Spinal cord (tissue), 10 donors: ENCODE results near the gene KLHL36. TPM values are rescaled to one million over a fixed set of nuclear protein-coding genes. Genes with fewer than 3 reads are reported as not detected.
A peak's percentile ranks its signal among the peaks of the same experiment; 100 is the strongest.

Experiments used
- DNase-seq, 6 donors: peaks; one replicate each; pipeline versions ENCODE4 v3.0.0 to v3.0.0-alpha.2; 2013 to 2015; ENCODE audit warnings: low spot score in 6 of 6, low read depth in 4 of 6
- H3K27ac ChIP-seq: one replicate; pipeline ENCODE4 v1.5.1; 2013; ENCODE audit warnings: low read depth, low read length, control low read depth
- H3K27me3 ChIP-seq: one replicate; pipeline ENCODE4 v1.6.1; 2013; ENCODE audit warnings: low read length; ENCODE audit not compliant: control insufficient read depth, insufficient read depth
- H3K36me3 ChIP-seq: one replicate; pipeline ENCODE4 v1.6.1; 2013; ENCODE audit warnings: low read length; ENCODE audit not compliant: control insufficient read depth, insufficient read depth
- H3K4me1 ChIP-seq: one replicate; pipeline ENCODE4 v1.6.1; 2013; ENCODE audit warnings: low read length; ENCODE audit not compliant: control insufficient read depth, insufficient read depth
- H3K4me3 ChIP-seq: one replicate; pipeline ENCODE4 v1.5.1; 2013; ENCODE audit warnings: low read depth, low read length, control low read depth
- H3K9me3 ChIP-seq: one replicate; pipeline ENCODE4 v1.6.1; 2013; ENCODE audit warnings: low read length; ENCODE audit not compliant: control insufficient read depth, insufficient read depth
- WGBS: methylation state at CpG from one replicate; pipeline ENCODE4 v1.1.5; 2013; ENCODE audit warnings: missing lambda C conversion rate; ENCODE audit not compliant: insufficient coverage; 5-methylcytosine and 5-hydroxymethylcytosine counted together
- polyA plus RNA-seq, 2 donors: library from polyadenylated mRNA; unstranded; fragments of 120-200 nt; gene quantifications; one replicate each; pipeline ENCODE4 v1.2.1, GENCODE V29; 2013; ENCODE audit not compliant: insufficient read length in 2 of 2
- total RNA-seq, 2 donors: library from RNA; depleted of rRNA in 1 of 2; stranded (reverse); fragments of 120-200 nt in 1 of 2; fragments of >200 nt in 1 of 2; gene quantifications; one replicate each; pipeline versions ENCODE4 v1.2.3 to v1.2.4, GENCODE V29; 2013 to 2014
- donor health status: healthy.

Gene KLHL36
- total and polyA plus RNA-seq, 4 donors: 30.0 to 31.8 (median 30.8) TPM

DNA sequence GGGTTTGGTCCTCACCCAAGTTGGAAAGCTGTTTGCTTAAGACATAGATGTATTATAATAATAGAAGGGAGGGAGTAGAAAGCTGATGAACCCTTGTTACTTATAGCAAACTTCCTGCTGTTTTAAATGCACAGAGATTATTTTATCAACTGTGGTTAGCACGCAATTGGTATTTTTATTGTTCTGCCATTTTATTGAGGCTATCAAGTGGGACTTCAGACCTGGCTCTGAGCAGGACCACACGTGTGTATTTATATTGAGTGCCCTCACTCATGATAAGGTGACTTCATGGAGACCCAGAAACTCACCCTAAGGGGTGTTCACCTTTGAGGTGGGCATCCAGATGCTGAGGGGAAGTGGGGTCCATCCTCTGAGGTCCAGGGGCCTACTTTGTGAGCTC lies 17.0 kb downstream of the KLHL36 start:
- Histone ChIP-seq H3K4me1 (no peaks in the 10 kb centered on the region), H3K27me3 (no peaks in the 10 kb centered on the region), H3K4me3 (no peak overlapping the region), H3K27ac (no peak overlapping the region), H3K9me3 (no peaks in the 10 kb centered on the region), H3K36me3 (peaks cover 66% of the 10 kb centered on the region)
- no peak for DNase-seq
- WGBS: 90% methylated on average over 2 of the region's 2 CpGs

DNA sequence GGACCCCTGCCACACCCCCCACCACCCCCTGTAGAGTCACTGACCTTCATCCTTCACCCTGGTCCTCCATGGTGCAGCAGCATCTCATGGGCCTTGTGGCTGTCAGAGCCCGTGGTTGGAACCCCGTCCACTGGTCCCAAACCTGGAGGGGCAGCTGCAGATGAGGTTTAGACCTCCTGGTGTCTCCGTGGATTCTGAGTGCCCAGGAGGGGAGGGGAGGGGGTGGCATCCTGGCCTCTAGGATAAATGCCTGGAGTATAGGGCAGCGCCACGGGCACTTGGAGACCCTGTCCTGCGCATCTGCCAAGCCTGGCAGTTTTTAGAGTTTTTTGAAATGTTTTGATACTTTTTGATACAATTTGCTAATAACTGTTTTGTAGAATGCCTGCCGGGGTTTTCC lies 17.5 kb downstream of the KLHL36 start:
- Histone ChIP-seq H3K9me3 (no peaks in the 10 kb centered on the region), H3K27ac (no peak overlapping the region), H3K4me1 (no peaks in the 10 kb centered on the region), H3K27me3 (no peaks in the 10 kb centered on the region), H3K36me3 (peaks cover 64% of the 10 kb centered on the region), H3K4me3 (no peak overlapping the region)
- WGBS: 98% methylated on average over 4 of the region's 7 CpGs
- no peak for DNase-seq

DNA sequence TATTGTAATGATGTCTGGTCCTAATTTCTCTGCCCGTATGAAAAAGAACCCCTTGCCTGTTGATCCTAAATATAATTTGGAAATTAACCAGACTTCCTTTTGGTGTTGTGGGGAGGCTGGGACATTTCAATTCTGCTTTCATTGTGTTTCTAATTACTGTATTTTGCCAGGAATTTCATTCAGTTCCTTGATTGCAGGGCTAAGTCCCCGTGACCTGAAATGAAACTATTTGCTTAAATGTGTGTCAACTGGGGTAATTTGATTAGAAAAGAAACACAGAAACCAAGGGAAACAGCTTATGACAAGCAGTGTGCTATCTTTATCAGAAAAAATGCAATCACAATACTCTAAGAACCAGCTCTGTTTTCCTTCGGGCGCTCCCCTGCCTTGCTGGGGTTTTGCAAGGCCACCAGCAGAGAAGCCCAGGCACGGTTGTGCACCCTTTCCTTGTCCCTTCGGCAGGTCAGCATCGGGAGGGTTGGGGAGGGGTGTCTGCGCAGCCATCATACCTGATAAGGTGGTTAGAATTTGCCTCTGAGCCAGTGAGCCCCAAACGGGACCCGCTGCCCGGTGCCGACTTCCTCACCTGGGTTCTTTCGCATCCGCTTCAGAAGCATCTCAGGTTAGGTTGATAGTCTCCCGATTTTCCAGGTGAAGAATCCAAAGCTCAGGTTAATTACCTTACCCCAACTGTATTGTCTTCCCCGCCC lies 19.4 kb downstream of the KLHL36 start:
- Histone ChIP-seq H3K4me1 (no peaks in the 10 kb centered on the region), H3K4me3 (no peak overlapping the region), H3K9me3 (no peaks in the 10 kb centered on the region), H3K27me3 (no peaks in the 10 kb centered on the region), H3K27ac (no peak overlapping the region), H3K36me3 (peaks cover 47% of the 10 kb centered on the region)
- WGBS: 84% methylated on average over 13 of the region's 16 CpGs
- DNase-seq: peak in 1 of 6 donors; percentile 14

DNA sequence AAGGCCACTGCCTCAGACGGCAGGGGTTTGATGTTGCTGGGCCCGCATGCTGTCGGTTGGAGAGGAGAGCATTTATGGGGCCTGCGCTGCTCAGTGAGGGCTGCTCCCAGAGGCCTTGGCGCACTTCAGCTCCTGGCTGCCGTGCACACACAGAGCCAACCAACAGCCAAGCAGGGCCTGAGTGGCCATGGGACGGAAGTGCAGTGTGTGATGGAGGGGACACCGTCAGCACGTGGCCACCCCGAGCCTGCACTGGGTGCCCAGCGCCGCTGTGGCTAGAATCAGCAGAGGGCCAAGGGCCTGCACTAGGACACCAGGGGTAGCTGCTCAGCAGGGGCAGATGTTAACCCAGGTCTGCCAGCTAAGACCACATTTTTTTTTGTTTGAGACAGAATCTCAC lies 21.8 kb downstream of the KLHL36 start:
- no peak for DNase-seq
- WGBS: 66% methylated on average over 12 of the region's 12 CpGs
- Histone ChIP-seq H3K27me3 (no peaks in the 10 kb centered on the region), H3K27ac (no peak overlapping the region), H3K36me3 (peaks cover 30% of the 10 kb centered on the region), H3K4me1 (no peaks in the 10 kb centered on the region), H3K9me3 (no peaks in the 10 kb centered on the region), H3K4me3 (no peak overlapping the region)

DNA sequence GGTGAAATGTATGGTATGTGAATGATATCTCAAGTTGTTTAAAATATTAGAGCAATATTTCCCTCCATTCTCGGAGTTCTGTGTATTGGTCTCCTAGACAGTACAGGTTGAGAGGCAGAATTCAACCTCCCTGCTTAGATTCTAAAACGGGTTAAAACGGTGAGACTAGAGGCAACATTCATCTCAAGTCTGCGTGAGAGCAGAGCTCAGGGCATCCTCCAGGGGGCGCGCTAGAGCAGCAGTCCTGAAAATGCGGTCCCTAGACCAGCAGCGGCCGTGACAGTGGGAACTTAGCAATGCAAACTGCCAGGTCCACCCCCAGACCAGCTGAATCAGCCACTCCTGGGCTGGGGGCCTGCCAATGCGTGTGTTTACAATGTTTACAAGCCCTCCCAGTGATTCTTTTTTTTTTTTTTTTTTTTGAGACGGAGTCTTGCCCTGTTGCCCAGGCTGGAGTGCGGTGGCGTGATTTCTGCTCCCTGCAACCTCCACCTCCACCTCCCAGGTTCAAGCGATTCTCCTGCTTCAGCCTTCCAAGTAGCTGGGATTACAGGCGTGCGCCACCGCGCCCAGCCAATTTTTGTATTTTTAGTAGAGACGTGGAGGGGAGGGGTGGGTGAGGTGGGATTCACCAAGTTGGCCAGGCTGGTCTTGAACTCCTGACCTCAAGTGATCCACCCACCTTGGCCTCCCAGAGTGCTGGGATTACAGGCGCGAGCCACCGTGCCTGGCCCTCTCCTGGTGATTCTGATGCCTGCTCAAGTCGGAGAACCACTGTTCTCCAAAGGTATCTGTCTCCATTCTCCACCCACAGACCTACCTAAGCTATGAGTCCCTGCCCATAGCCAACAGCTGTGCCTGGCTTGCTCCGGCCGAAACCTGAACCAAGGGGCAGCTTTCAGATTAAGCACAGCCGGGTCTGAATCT lies 24.2 kb downstream of the KLHL36 start:
- H3K4me1 ChIP-seq: no peaks in the 10 kb centered on the region
- no peak overlapping the region for H3K27ac ChIP-seq
- peaks cover 20% of the 10 kb centered on the region for H3K36me3 ChIP-seq
- WGBS: 42% methylated on average over 16 of the region's 26 CpGs
- H3K9me3 ChIP-seq: no peaks in the 10 kb centered on the region
- H3K4me3 ChIP-seq: no peak overlapping the region
- no peaks in the 10 kb centered on the region for H3K27me3 ChIP-seq
- DNase-seq: peak in 3 of 6 donors; percentile 11 to 63 (median 45)

DNA sequence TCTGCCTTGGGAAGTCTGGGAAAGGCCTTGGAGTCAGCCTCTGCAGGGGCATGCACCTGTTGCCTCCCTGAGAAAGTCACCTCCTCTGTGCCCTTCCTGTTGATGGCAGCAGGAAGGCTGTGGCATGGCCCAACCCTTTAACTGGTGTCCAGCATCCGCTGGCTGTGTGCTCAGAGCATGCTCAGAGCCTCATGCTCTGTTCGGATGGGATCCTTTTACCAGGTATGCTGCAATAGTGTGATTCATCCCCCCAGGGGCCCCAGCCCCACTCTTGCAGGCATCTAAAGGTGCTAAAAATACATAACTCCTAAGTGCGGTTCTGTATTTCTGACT lies 24.9 kb downstream of the KLHL36 start:
- Histone ChIP-seq H3K4me3 (no peak overlapping the region), H3K27ac (no peak overlapping the region), H3K27me3 (no peaks in the 10 kb centered on the region), H3K4me1 (no peaks in the 10 kb centered on the region), H3K9me3 (no peaks in the 10 kb centered on the region), H3K36me3 (peaks cover 16% of the 10 kb centered on the region)
- 96% methylated on average over 3 of the region's 3 CpGs for whole genome bisulfite sequencing
- DNase-seq: no peak

DNA sequence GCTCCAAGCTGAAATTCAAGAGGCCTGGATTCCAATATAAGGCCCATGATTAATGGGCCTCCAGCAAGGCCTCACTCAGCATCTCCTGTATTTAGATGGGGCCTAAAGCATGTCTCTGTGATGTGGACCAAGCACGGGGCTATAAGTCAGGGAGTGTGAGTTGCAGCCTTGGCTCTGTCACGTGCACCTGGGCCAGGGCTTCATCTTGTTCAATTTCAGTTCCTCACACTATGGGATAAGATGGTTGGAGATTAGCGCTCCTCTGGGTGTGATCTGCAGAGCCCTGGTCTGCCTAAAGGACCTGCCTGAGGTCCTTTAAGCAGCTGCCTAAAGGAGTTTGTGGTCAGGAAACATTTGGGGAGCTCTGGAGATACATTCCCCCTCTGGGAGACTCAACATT lies 25.2 kb downstream of the KLHL36 start:
- Histone ChIP-seq H3K4me1 (no peaks in the 10 kb centered on the region), H3K27me3 (no peaks in the 10 kb centered on the region), H3K36me3 (peaks cover 12% of the 10 kb centered on the region), H3K9me3 (no peaks in the 10 kb centered on the region), H3K27ac (no peak overlapping the region), H3K4me3 (no peak overlapping the region)
- DNase-seq: no peak
- WGBS: 80% methylated on average over 1 of the region's 3 CpGs

DNA sequence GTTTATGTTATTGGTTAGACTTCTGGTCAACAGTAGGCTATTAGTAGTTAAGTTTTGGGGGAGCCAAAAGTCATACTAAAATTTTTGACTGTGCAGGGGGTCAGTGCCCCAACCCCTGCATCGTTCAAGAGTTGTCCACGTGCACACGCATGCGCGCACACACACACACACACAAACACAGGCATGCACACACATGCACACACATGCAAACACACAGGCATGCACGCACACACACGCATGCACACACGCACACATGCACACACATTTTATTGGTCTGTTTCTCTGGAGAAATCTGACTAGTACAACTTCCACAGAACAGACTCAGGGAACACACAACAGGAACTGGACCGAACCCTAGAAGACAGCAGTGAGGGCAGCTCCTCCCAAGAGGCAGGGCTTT lies 27.1 kb downstream of the KLHL36 start:
- peaks cover 3% of the 10 kb centered on the region for H3K36me3 ChIP-seq
- no peak overlapping the region for H3K4me3 ChIP-seq
- H3K9me3 ChIP-seq: no peaks in the 10 kb centered on the region
- H3K27ac ChIP-seq: no peak overlapping the region
- no peaks in the 10 kb centered on the region for H3K4me1 ChIP-seq
- H3K27me3 ChIP-seq: no peaks in the 10 kb centered on the region
- WGBS: 84% methylated on average over 7 of the region's 9 CpGs
- no peak for DNase-seq

DNA sequence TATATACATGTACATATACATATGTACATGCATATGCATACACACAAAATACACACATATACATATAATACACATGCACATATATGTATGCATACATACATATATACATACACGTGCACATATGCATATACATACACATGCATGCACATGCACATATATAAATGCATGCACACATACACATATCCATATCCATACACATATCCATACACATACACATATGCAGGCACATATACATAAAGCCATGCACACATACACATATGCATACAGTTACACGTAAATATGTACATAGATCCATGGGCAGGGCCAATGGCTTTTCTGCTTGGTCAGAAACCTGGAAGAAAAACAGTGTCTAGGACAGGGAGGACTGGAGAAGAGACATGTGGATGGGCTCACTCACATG lies 27.6 kb downstream of the KLHL36 start:
- no peak for DNase-seq
- Histone ChIP-seq H3K27me3 (no peaks in the 10 kb centered on the region), H3K9me3 (no peaks in the 10 kb centered on the region), H3K4me1 (no peaks in the 10 kb centered on the region), H3K27ac (no peak overlapping the region), H3K36me3 (peaks cover under 1% of the 10 kb centered on the region), H3K4me3 (no peak overlapping the region)
- WGBS: 100% methylated on average over 1 of the region's 2 CpGs
